Duodenal mucosa (tissue), 2 donors: ENCODE data around the gene IKZF3.

Experiments
- H3K27ac ChIP-seq: one replicate; pipeline ENCODE4 v1.7.0; 2013; ENCODE audit warnings: low read depth, low read length
- H3K27me3 ChIP-seq, 2 donors: one replicate each; pipeline ENCODE4 v1.7.0; 2013; ENCODE audit warnings: low read length in 2 of 2, control low read depth in 1 of 2; ENCODE audit not compliant: insufficient read depth in 2 of 2, control insufficient read depth in 1 of 2
- H3K36me3 ChIP-seq, 2 donors: one replicate each; pipeline ENCODE4 v1.7.0; 2013; ENCODE audit warnings: low read length in 2 of 2, control low read depth in 1 of 2; ENCODE audit not compliant: insufficient read depth in 2 of 2, control insufficient read depth in 1 of 2
- H3K4me1 ChIP-seq, 2 donors: one replicate each; pipeline ENCODE4 v1.7.0; 2013; ENCODE audit warnings: low read length in 2 of 2, control low read depth in 1 of 2; ENCODE audit not compliant: insufficient read depth in 2 of 2, control insufficient read depth in 1 of 2
- H3K4me3 ChIP-seq, 2 donors: one replicate each; pipeline ENCODE4 v1.7.0; 2013; ENCODE audit warnings: low read length in 2 of 2, low read depth in 1 of 2
- H3K9ac ChIP-seq, 2 donors: one replicate each; pipeline ENCODE4 v1.7.0; 2013; ENCODE audit warnings: low read length in 2 of 2, low read depth in 1 of 2
- H3K9me3 ChIP-seq, 2 donors: one replicate each; pipeline ENCODE4 v1.7.0; 2013; ENCODE audit warnings: low read length in 2 of 2, control low read depth in 1 of 2; ENCODE audit not compliant: control insufficient read depth in 1 of 2

IKZF3 gene

DNA sequence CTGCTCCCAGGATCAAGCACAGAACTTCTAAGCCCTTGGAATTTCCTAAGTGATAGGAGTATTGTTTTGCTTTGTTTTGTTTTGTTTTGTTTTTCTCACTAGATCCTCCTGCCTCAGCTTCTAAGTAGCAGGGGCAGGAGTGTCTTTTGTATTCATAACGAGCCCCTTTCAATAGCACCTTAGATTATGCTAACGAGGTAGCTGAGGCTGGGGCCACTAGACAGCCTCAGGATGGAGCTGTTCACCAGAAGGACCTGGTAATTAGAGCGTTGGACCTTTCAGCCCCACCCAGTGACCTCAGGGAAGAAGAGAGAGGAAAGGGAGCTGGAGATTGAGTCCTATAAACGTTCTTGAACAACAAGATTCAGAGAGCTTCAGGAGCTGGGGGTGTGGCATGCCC is 43.6 kb downstream of the IKZF3 start:
- H3K27ac ChIP-seq, result no peak overlapping the region
- H3K4me3 ChIP-seq, result no peak overlapping the region
- no peaks in the 10 kb centered on the region for H3K27me3 ChIP-seq
- no peak overlapping the region for H3K9ac ChIP-seq
- peaks cover 0 to 4% of the 10 kb centered on the region in 2 donors for H3K4me1 ChIP-seq
- H3K9me3 ChIP-seq, result peaks cover 8 to 14% of the 10 kb centered on the region in 2 donors
- H3K36me3 ChIP-seq, result no peaks in the 10 kb centered on the region

DNA sequence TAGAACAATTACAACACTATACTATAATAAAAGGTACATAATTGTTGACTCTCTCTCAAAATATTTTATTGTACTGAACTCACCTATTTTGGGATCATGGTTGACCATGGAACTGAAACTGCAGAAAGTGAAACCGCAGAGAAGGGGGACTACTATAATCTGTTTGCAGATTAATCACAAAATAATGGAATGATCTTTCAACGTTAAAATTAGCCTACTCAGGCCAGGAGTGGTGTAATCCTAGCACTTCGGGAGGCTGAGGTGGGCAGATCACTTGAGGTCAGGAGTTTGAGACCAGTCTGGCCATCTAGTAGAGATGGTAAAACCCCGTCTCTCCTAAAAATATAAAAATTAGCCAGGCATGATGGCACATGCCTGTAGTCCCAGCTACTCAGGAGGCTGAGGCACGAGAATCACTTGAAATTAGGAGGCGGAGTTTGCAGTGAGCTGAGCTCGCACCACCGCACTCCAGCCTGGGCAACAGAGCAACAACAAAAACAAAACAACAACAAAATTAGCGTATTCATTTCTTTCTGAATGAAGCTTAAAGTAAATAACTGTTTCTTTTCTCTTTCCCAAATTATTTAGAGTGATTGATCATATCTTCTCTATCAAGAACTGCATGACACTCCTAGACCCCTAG is 45.6 kb downstream of the IKZF3 start:
- H3K4me1 ChIP-seq, result peaks cover 0 to 4% of the 10 kb centered on the region in 2 donors
- no peaks in the 10 kb centered on the region for H3K27me3 ChIP-seq
- H3K36me3 ChIP-seq, result no peaks in the 10 kb centered on the region
- H3K9ac ChIP-seq, result no peak overlapping the region
- H3K9me3 ChIP-seq, result peaks cover 3% of the 10 kb centered on the region in 2 donors
- H3K27ac ChIP-seq, result no peak overlapping the region
- no peak overlapping the region for H3K4me3 ChIP-seq

DNA sequence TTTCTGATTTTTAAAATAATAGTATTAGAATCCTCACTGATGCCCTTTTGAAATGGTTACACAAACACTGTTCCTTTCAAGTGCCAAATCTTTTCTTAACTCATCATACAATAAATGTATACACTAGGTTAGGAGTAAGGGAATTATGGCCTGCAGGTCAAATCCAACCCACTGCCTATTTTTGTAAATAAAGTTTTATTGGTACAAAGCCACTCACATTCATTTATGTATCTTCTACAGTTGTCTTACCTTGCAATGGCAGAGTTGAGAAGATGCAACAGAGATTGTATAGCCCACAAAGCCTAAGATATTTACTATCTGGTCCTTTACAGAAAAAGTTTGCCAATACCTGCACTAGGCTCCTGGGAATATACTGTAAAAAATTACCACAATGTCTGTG is 47.8 kb downstream of the IKZF3 start:
- Histone ChIP-seq H3K4me3 (no peak overlapping the region), H3K4me1 (peaks cover 0 to 4% of the 10 kb centered on the region in 2 donors), H3K36me3 (no peaks in the 10 kb centered on the region), H3K27ac (no peak overlapping the region), H3K9me3 (no peaks in the 10 kb centered on the region), H3K27me3 (no peaks in the 10 kb centered on the region), H3K9ac (no peak overlapping the region)

DNA sequence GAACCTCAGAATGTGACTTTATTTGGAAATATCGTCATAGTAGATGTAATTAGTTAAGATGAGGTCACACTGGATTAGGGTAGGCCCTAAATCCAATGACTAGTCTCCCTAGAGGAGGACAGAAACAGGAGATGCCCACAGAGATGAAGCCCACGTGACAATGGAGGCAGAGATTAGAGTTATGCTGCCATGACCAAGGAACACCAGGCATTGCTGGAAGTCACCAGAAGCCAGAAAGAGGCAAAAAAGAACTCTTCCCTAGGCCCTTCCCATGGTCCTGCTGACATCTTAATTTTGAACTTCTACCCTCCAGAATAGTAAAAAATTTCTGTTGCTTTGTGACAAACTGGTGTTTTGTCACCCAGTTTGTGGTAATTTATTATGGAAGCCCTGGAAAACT is 49.6 kb downstream of the IKZF3 start:
- H3K36me3 ChIP-seq, result no peaks in the 10 kb centered on the region
- peaks cover 0 to 4% of the 10 kb centered on the region in 2 donors for H3K4me1 ChIP-seq
- no peak overlapping the region for H3K9ac ChIP-seq
- H3K27me3 ChIP-seq, result no peaks in the 10 kb centered on the region
- no peak overlapping the region for H3K4me3 ChIP-seq
- H3K9me3 ChIP-seq, result no peaks in the 10 kb centered on the region
- no peak overlapping the region for H3K27ac ChIP-seq

DNA sequence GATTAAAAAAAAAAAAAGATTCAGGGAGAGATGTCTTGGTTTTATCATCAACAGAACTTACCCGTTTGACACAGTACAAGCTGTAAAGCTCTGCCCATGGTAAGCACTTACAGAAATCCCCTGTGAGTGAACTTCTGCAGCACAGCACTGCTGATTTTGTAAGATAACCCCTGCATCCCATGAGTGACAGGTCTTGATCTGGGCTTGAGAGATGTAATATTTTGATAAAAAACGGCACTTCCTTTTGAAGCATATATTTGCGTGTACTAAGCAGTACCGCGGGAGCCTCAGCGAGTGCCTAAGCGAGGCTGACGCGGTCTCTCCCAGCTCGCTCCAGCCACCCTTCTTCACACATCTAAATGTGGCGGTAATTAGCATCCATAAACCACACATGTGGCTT is 50.5 kb downstream of the IKZF3 start:
- Histone ChIP-seq H3K27ac (no peak overlapping the region), H3K9me3 (no peaks in the 10 kb centered on the region), H3K27me3 (no peaks in the 10 kb centered on the region), H3K9ac (no peak overlapping the region), H3K36me3 (no peaks in the 10 kb centered on the region), H3K4me1 (no peaks in the 10 kb centered on the region), H3K4me3 (no peak overlapping the region)

DNA sequence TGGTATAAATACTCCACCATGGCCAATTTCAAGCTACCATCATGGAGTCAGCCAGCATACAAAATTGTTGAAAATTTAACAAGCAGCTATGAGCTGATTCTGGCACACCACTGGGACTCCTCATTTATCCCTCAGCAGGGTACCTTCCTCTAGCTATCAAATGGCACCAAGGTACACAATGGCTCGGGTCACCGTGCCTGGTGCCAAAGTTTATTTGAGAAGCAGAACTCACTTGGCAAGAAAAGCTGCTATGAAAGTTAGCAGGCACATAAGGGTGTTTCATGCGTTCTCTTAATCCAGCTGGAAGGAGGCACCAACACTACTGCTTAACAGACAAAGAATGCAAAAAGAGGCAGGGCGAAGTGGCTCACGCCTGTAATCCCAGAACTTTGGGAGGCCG is 51.6 kb downstream of the IKZF3 start:
- H3K9me3 ChIP-seq, result no peaks in the 10 kb centered on the region
- H3K4me3 ChIP-seq, result no peak overlapping the region
- H3K27ac ChIP-seq, result no peak overlapping the region
- H3K27me3 ChIP-seq, result no peaks in the 10 kb centered on the region
- H3K9ac ChIP-seq, result no peak overlapping the region
- H3K36me3 ChIP-seq, result no peaks in the 10 kb centered on the region
- no peaks in the 10 kb centered on the region for H3K4me1 ChIP-seq

DNA sequence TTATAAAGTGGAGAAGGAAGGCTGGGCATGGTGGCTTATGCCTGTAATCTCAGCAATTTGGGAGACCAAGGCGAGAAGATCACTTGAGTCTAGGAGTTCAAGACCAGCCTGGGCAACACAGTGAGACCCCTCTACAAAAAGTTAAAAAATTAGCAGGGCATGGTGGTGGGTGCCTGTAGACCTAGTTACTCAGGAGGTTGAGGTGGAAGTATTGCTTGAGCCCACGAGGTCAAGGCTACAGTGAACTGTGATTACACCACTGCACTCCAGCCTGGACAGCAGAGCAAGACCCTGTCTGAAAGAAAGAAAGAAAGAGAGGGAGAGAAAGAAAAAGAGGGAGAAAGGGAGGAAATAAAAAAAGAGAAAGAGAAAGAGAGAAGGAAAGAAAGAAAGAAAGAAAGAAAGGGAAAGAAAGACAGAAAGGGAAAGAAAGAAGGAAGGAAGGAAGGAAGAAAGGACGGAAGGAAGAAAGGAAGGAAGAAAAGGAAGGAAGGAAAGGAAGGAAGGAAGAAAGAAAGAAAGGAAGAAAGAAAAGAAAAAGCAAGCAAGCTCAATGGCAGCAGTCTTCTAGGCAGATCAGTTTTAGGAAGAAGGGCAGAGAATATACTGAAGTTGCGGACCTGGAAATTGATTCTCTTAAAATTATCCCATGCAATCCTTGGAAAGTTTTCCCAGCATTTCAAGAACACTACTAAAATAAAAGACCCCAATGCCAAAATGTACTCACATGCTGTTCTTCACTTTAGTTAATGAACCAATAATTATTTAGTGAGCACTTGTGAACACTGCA is 53.0 kb downstream of the IKZF3 start:
- H3K4me3 ChIP-seq, result no peak overlapping the region
- no peaks in the 10 kb centered on the region for H3K36me3 ChIP-seq
- H3K9me3 ChIP-seq, result no peaks in the 10 kb centered on the region
- H3K4me1 ChIP-seq, result no peaks in the 10 kb centered on the region
- no peak overlapping the region for H3K9ac ChIP-seq
- no peaks in the 10 kb centered on the region for H3K27me3 ChIP-seq
- H3K27ac ChIP-seq, result no peak overlapping the region

DNA sequence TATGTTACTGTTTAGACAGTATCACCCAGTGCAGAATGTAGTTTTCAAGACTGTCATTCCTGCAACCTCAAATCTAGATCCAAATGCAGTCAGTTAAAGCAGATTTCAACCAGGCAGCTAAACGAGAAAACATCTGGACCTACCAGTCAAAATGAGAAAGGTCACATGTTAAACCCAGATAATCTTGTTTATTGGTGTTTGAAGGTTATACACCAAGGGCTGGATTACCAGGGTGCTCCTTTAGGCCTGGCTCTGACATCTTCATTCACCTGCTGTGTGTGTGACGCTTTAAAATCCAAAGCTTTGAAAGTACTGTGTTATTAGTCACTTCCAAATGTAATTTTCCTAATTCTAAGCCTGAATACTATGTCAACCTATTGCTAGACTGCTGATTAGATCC is 54.9 kb downstream of the IKZF3 start:
- H3K4me1 ChIP-seq, result no peaks in the 10 kb centered on the region
- H3K27ac ChIP-seq, result no peak overlapping the region
- H3K27me3 ChIP-seq, result no peaks in the 10 kb centered on the region
- H3K4me3 ChIP-seq, result no peak overlapping the region
- H3K9ac ChIP-seq, result no peak overlapping the region
- no peaks in the 10 kb centered on the region for H3K9me3 ChIP-seq
- H3K36me3 ChIP-seq, result no peaks in the 10 kb centered on the region

DNA sequence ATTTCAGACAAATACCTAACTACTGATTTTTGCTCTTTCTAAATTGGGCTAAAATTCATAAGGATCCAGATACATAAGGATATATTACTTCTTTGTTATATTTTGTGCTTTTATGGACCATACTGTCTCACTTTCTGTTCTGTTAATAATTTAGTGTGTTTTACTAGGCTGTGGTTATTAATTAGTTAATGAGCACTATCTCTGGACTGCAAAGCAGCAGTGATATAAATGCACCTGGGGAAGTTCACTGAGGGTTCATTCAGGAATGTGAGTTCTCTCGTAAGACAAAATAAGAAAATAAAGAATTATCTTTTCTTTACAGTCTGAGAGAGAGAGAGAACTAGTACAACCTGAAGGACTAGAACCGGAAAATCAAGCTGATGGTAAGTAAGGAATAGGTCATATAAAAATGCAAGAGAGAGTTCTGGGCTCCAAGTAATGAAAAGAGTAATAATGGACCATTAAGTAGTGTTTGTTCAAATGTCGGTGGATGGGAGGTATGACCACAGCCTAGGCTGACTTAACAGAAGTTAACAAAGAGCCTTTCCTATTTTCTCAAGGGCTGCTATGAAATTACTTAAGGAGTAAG is 55.6 kb downstream of the IKZF3 start:
- no peaks in the 10 kb centered on the region for H3K36me3 ChIP-seq
- H3K4me1 ChIP-seq, result no peaks in the 10 kb centered on the region
- no peaks in the 10 kb centered on the region for H3K27me3 ChIP-seq
- no peak overlapping the region for H3K27ac ChIP-seq
- H3K9ac ChIP-seq, result no peak overlapping the region
- H3K9me3 ChIP-seq, result no peaks in the 10 kb centered on the region
- no peak overlapping the region for H3K4me3 ChIP-seq

DNA sequence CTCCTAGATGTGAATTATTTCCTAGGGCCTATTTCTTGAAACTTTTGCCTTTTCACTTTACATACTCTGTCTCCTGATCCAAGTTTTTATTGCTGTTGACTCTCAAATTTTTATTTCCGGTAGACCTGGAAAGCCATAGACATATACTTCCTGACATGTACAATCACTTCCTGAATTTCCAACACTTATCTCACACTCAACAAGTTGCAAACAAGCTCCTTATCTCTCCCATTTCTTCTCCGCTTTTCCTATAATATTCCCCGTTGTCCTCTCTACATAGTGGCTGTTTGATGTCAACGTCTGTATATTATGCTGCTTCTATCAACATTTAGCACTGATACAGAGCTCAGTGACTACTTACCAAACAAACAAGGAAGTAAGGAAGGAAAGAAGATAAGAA is 59.3 kb downstream of the IKZF3 start:
- Histone ChIP-seq H3K9ac (no peak overlapping the region), H3K27me3 (no peaks in the 10 kb centered on the region), H3K27ac (no peak overlapping the region), H3K4me3 (no peak overlapping the region), H3K4me1 (peaks cover 3 to 4% of the 10 kb centered on the region in 2 donors), H3K9me3 (no peaks in the 10 kb centered on the region), H3K36me3 (no peaks in the 10 kb centered on the region)
